ENCODE results near the gene PDCD6IP.

- TF ChIP-seq GRHL1 (CRISPR knock-in tag; conservative IDR thresholded peaks at IDR 0.05), result no peak
- TF ChIP-seq ZNF737 (CRISPR knock-in tag; IDR thresholded peaks at IDR 0.05; ENCODE audit: borderline replicate concordance), result no peak
- no peak for TF ChIP-seq HDAC6 (IDR thresholded peaks at IDR 0.05; ENCODE audit: low read depth, low read length)
- no peak for TF ChIP-seq ZNF850 (CRISPR knock-in tag; conservative IDR thresholded peaks at IDR 0.05)
- TF ChIP-seq, protein P1, sequence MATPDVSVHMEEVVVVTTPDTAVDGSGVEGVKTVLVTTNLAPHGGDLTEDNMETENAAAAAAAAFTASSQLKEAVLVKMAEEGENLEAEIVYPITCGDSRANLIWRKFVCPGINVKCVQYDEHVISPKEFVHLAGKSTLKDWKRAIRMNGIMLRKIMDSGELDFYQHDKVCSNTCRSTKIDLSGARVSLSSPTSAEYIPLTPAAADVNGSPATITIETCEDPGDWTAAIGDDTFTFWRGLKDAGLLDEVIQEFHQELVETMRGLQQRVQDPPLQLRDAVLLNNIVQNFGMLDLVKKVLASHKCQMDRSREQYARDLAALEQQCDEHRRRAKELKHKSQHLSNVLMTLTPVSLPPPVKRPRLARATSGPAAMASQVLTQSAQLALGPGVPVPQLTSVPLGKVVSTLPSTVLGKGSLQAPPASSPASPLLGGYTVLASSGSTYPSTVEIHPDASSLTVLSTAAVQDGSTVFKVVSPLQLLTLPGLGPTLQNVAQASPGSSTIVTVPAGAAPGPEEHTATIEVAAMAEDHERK (CRISPR knock-in tag; IDR thresholded peaks at IDR 0.05; ENCODE audit: low read depth), result no peak
- no peak for TF ChIP-seq ZNF207 (IDR thresholded peaks at IDR 0.05; ENCODE audit: borderline replicate concordance)
These were observed 12.1 kb downstream of the PDCD6IP start for GRCh38 chr3:33810545-33810944.
